Heart left ventricle (tissue), 16 donors: ENCODE data around the gene C2CD3. TPM values are rescaled to one million over a fixed set of nuclear protein-coding genes. Genes with fewer than 3 reads are reported as not detected.
"Not testable (repeated sequence)": the region's sequence is repeated elsewhere in the genome, so short reads cannot be mapped to it uniquely, and the experiment has no call there.

ENCODE experiments used
- ATAC-seq, 4 donors: fragments of 200-7000 bp; cut with Tn5 transposase; one replicate each; pipeline ENCODE4 v1.9.1; 2020 to 2022; ENCODE audit warnings: moderate library complexity in 4 of 4, mild to moderate bottlenecking in 3 of 4, moderate number of reproducible peaks in 1 of 4
- DNase-seq, 5 donors: peaks; one replicate each; pipeline ENCODE4 v3.0.0-alpha.2; 2020
- H3K27ac ChIP-seq, 12 donors: fragments of 200-600 bp; sonication (generic) in 4 of 12; one replicate each; pipeline versions ENCODE4 v1.5.0 to v1.8.0; 2016 to 2022; ENCODE audit warnings: mild to moderate bottlenecking in 2 of 12
- H3K27me3 ChIP-seq, 9 donors: fragments of 200-600 bp; sonication (generic) in 2 of 9; one replicate each; pipeline versions ENCODE4 v1.5.1 to v1.8.0; 2016 to 2022; ENCODE audit warnings: mild to moderate bottlenecking in 3 of 9
- H3K36me3 ChIP-seq, 9 donors: fragments of 200-600 bp; sonication (generic) in 2 of 9; one replicate each; pipeline versions ENCODE4 v1.5.0 to v1.8.0; 2018 to 2022; ENCODE audit warnings: mild to moderate bottlenecking in 2 of 9
- H3K4me1 ChIP-seq, 12 donors: fragments of 200-600 bp; sonication (generic) in 4 of 12; one replicate each; pipeline versions ENCODE4 v1.5.0 to v1.8.0; 2016 to 2022; ENCODE audit warnings: mild to moderate bottlenecking in 3 of 12
- H3K4me3 ChIP-seq, 12 donors: fragments of 200-600 bp; sonication (generic) in 4 of 12; one replicate each; pipeline versions ENCODE4 v1.5.0 to v1.8.0; 2017 to 2022; ENCODE audit warnings: mild to moderate bottlenecking in 9 of 12, moderate library complexity in 4 of 12
- H3K9me3 ChIP-seq, 12 donors: fragments of 200-600 bp; sonication (generic) in 4 of 12; one replicate each; pipeline versions ENCODE4 v1.5.0 to v1.8.0; 2016 to 2022; ENCODE audit warnings: mild to moderate bottlenecking in 1 of 12
- CTCF ChIP-seq, 12 donors: fragments of 200-600 bp; sonication (generic) in 4 of 12; IDR thresholded peaks; one replicate each; pipeline versions ENCODE4 v1.5.0 to v1.8.0; 2018 to 2022; ENCODE audit warnings: antibody characterized with exemption in 12 of 12, mild to moderate bottlenecking in 5 of 12
- POLR2A ChIP-seq, 2 donors: fragments of 450-650 bp; IDR thresholded peaks; one replicate each; pipeline ENCODE4 v1.6.1; 2017; ENCODE audit warnings: antibody characterized with exemption in 2 of 2, mild to moderate bottlenecking in 2 of 2, moderate library complexity in 2 of 2
- WGBS, 4 donors: extraction: QIAGEN DNeasy Blood & Tissue Kit in 2 of 4; methylation state at CpG; one replicate each; pipeline versions ENCODE4 v1.1.5 to v1.1.7; 2013 to 2018; 5-methylcytosine and 5-hydroxymethylcytosine counted together
- intact Hi-C, 10 donors: fragments of 100-400 bp; cut with DNase I; formaldehyde crosslinking; loops; one replicate each; pipeline versions ENCODE4 v1.11.1 to v1.14.2; 2022
- polyA plus RNA-seq, 2 donors: library from polyadenylated mRNA; stranded (reverse); fragments of 200-250 nt; gene quantifications; one replicate each; pipeline ENCODE4 v1.2.3, GENCODE V29; 2013
- total RNA-seq, 9 donors: library from RNA; depleted of rRNA in 2 of 9; stranded (reverse); fragments of >200 nt in 2 of 9; fragmentation: NEBNext Ultra II Directional in 3 of 9; extraction: Animal tissue kit (Norgen Biotek cat#: 25700) in 3 of 9; gene quantifications; one replicate each; pipeline versions ENCODE4 v1.1.0 to v1.2.4, GENCODE V29; 2016 to 2023
- donor health status: ischemic (EF 13 %, LVEDD 7.1; RV severe dilation, severe dysfunction).
- donor health status: healthy with polysubstance abuse.
- donor health status: DM: no; HTN: yes; CAD: no.
- donor health status: DM: no; HTN: no; CAD: no.
- donor health status: ischemic (EF 25% LVEDD 6.9; RV normal size, moderate dysfunction).
- donor health status: ischemic (EF 25% LVEDD 5.7; RV mildly dilated, moderate dysfunction).
- donor health status: healthy.
- donor health status: DM: yes; HTN: yes; CAD: no.
- donor health status: ischemic (EF 35%, LVEDD 5.7; RV mildly dilated, moderate dysfunction).
- donor health status: nonischemic (EF 11% LVEDD 7.7; RV severe dilation, severe dysfunction).
- donor health status: DM: yes; HTN: yes; CAD: no.
- donor health status: PGD.
- donor health status: ischemic (EF 29% LVEDD 5.4; RV normal size, mild dysfunction).
- donor health status: nonischemic (EF 23%, LVEDD 6.1; RV moderate dilation, normal function).

C2CD3 gene
- total and polyA plus RNA-seq, 11 donors, result 6.5 to 18.7 (median 12.5) TPM

DNA sequence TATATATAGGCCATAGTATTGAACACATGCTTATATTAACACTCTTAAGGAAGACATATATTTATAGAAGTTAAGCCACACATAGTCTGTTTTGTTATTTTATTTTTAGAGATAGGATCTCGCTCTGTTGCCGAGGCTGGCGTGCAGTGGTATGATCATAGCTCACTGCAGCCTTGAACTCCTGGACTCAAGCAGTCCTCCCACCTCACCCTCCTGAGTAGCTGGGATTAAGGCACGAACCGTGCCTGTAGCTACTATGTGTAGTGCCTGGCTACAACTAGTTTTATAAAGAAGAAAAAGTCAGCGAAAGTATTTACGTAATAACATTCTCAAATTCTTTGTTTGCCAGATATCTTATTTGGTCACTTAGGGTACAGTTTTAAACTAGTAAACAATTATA lies 182.6 kb downstream of the C2CD3 start:
- DNase-seq (no peak), ATAC-seq (no peak)
- H3K4me3 ChIP-seq, result no peak overlapping the region
- no peak overlapping the region for H3K27ac ChIP-seq
- peaks cover 0 to 13% (median 9%) of the 10 kb centered on the region in 12 donors for H3K4me1 ChIP-seq
- 85 to 91% (median 89%) methylated on average over 7 of the region's 7 CpGs for WGBS, 4 donors
- TF ChIP-seq POLR2A (IDR thresholded peaks at IDR 0.05) (no peak), CTCF (IDR thresholded peaks at IDR 0.05) (no peak)
- no peaks in the 10 kb centered on the region for H3K9me3 ChIP-seq
- intact Hi-C loops, result loop anchor here in 1 of 10 donors (10.0 kb wide), 1 partner anchor 187 kb away; the partner anchor contains the start of genes C2CD3 and PPME1
- H3K27me3 ChIP-seq, result no peaks in the 10 kb centered on the region
- H3K36me3 ChIP-seq, result no peaks in the 10 kb centered on the region

- intact Hi-C loops, result loop anchor here in 1 of 10 donors (10.0 kb wide), 1 partner anchor 189 kb away; the partner anchor contains the start of genes C2CD3 and PPME1
Observed at GRCh38 chr11:73985661-73986060, 185.1 kb downstream of the C2CD3 start.

GRCh38 chr11:73983741-73984538 lies 186.9 kb downstream of the C2CD3 start:
- WGBS, 4 donors, result 41 to 49% (median 47%) methylated on average over 18 of the region's 18 CpGs
- no peaks in the 10 kb centered on the region for H3K27me3 ChIP-seq
- H3K4me3 ChIP-seq, result peak overlapping the region in 11 of 12 donors; percentile 40 to 85 (median 63)
- intact Hi-C loops, result loop anchor here in 4 of 10 donors (2.0 to 10.0 kb wide), 5 partner anchors 33 to 191 kb away; partner anchors contain the start of genes C2CD3 (in 2 of the 4) and PPME1 (in 2 of the 4)
- TF ChIP-seq POLR2A (IDR thresholded peaks at IDR 0.05) (no peak), CTCF (IDR thresholded peaks at IDR 0.05) (no peak)
- ATAC-seq (peak in 2 of 4 donors; percentile 4 to 11), DNase-seq (no peak)
- H3K27ac ChIP-seq, result peak overlapping the region; percentile 6 to 91 (median 84)
- H3K9me3 ChIP-seq, result no peaks in the 10 kb centered on the region
- peaks cover 0 to 36% (median 14%) of the 10 kb centered on the region in 12 donors for H3K4me1 ChIP-seq
- H3K36me3 ChIP-seq, result peaks cover 0 to 25% (median 0%) of the 10 kb centered on the region in 9 donors

More at GRCh38 chr11:73985661-73986060, 185.1 kb downstream of the C2CD3 start:
- DNase-seq, ATAC-seq, H3K36me3 ChIP-seq, H3K4me3 ChIP-seq, H3K9me3 ChIP-seq, H3K27ac ChIP-seq, H3K27me3 ChIP-seq: not testable (repeated sequence)
- WGBS, 4 donors, result 94 to 96% (median 95%) methylated on average over 4 of the region's 4 CpGs
- peaks cover 0 to 30% (median 13%) of the 10 kb centered on the region in 12 donors for H3K4me1 ChIP-seq

- H3K4me1 ChIP-seq, result peaks cover 0 to 42% (median 14%) of the 10 kb centered on the region in 12 donors
- H3K36me3 ChIP-seq, result peaks cover 0 to 33% (median 0%) of the 10 kb centered on the region in 9 donors
- intact Hi-C loops, result loop anchor here in 4 of 10 donors (2.0 to 10.0 kb wide), 5 partner anchors 34 to 192 kb away; partner anchors contain the start of genes C2CD3 (in 2 of the 4) and PPME1 (in 2 of the 4)
- no peaks in the 10 kb centered on the region for H3K9me3 ChIP-seq
- 0 to 1% (median 1%) methylated on average over 26 to 56 of the region's 56 CpGs for WGBS, 4 donors
- peak; percentile 91 to 96 (median 94) for ATAC-seq
- H3K27me3 ChIP-seq, result no peaks in the 10 kb centered on the region
- peak in 1 of 2 donors; percentile 46 for TF ChIP-seq POLR2A (IDR thresholded peaks at IDR 0.05)
- no peak for TF ChIP-seq CTCF (IDR thresholded peaks at IDR 0.05)
- DNase-seq, result peak; percentile 93 to 97 (median 94)
- H3K27ac ChIP-seq, result peak overlapping the region; percentile 6 to 91 (median 84)
- peak overlapping the region; percentile 25 to 85 (median 62) for H3K4me3 ChIP-seq
Observed at GRCh38 chr11:73982990-73983740, 187.6 kb downstream of the C2CD3 start.
